ENCODE results near the gene MAP3K8. TPM values are rescaled to one million over a fixed set of nuclear protein-coding genes. Genes with fewer than 3 reads are reported as not detected.

The MAP3K8 gene
- total RNA-seq, 1 donor from 2014 or later, result 160 TPM

- H3K27me3 Mint-ChIP-seq, result no peaks in the 10 kb centered on the region
- no peak for ATAC-seq (ENCODE audit: low read depth)
Measured at GRCh38 chr10:30491204-30491915, 57.4 kb downstream of the MAP3K8 start.

GRCh38 chr10:30491916-30492515, 58.0 kb downstream of the MAP3K8 start:
- no peaks in the 10 kb centered on the region for H3K36me3 Mint-ChIP-seq (ENCODE audit: low read depth)
- ChIA-PET POLR2A (interaction anchor here (0.6 to 3.4 kb wide), 7 partner anchors 10 to 58 kb away, joined by 3 to 23 read pairs (median 11); partner anchors contain the start of gene MAP3K8), CTCF (interaction anchor here (1.1 to 1.6 kb wide), 2 partner anchors 42 to 78 kb away, joined by 4 to 6 read pairs; no protein-coding TSS in a partner anchor)
- H3K27me3 Mint-ChIP-seq, result no peaks in the 10 kb centered on the region
- no peak for ATAC-seq (ENCODE audit: low read depth)
- intact Hi-C loops (cut with micrococcal nuclease), result loop anchor here (5.0 kb wide), 1 partner anchor 35 kb away; no protein-coding TSS in a partner anchor
- peaks cover 95% of the 10 kb centered on the region for H3K4me1 Mint-ChIP-seq
- H3K9me3 Mint-ChIP-seq, result no peaks in the 10 kb centered on the region
- peak overlapping the region; percentile 86 for H3K27ac Mint-ChIP-seq
- TF ChIP-seq CTCF (IDR thresholded peaks at IDR 0.05), result no peak
- DNase-seq, result no peak
- peak overlapping the region; percentile 32 for H3K4me3 Mint-ChIP-seq

More at GRCh38 chr10:30491204-30491915, 57.4 kb downstream of the MAP3K8 start:
- no peak for TF ChIP-seq CTCF (IDR thresholded peaks at IDR 0.05)
- H3K27ac Mint-ChIP-seq, result peak overlapping the region; percentile 86
- ChIA-PET POLR2A (interaction anchor here (1.1 to 3.4 kb wide), 4 partner anchors 11 to 57 kb away, joined by 11 to 23 read pairs (median 19); partner anchors contain the start of gene MAP3K8), CTCF (interaction anchor here (1.6 kb wide), 1 partner anchor 77 kb away, joined by 4 read pairs; no protein-coding TSS in a partner anchor)
- no peaks in the 10 kb centered on the region for H3K36me3 Mint-ChIP-seq (ENCODE audit: low read depth)
- peaks cover 92% of the 10 kb centered on the region for H3K4me1 Mint-ChIP-seq
- no peak for DNase-seq
- H3K9me3 Mint-ChIP-seq, result no peaks in the 10 kb centered on the region
- peak overlapping the region; percentile 52 for H3K4me3 Mint-ChIP-seq
- intact Hi-C loops (cut with micrococcal nuclease), result loop anchor here (5.0 kb wide), 1 partner anchor 34 kb away; no protein-coding TSS in a partner anchor

GRCh38 chr10:30493609-30494530, 59.9 kb downstream of the MAP3K8 start:
- Mint-ChIP-seq H3K27ac (peak overlapping the region; percentile 84), H3K27me3 (no peaks in the 10 kb centered on the region), H3K4me3 (peak overlapping the region; percentile 70), H3K9me3 (no peaks in the 10 kb centered on the region), H3K36me3 (ENCODE audit: low read depth) (no peaks in the 10 kb centered on the region), H3K4me1 (peaks cover 98% of the 10 kb centered on the region)
- CTCF ChIA-PET, result interaction anchor here (0.9 to 1.3 kb wide), 6 partner anchors 11 to 81 kb away, joined by 3 to 5 read pairs (median 3); no protein-coding TSS in a partner anchor
- intact Hi-C loops (cut with micrococcal nuclease), result loop anchor here (1.0 to 5.0 kb wide), 5 partner anchors 8 to 60 kb away; partner anchors contain the start of gene MAP3K8
- DNase-seq (no peak), ATAC-seq (ENCODE audit: low read depth) (peak; percentile 53)
- TF ChIP-seq CTCF (IDR thresholded peaks at IDR 0.05), result no peak
- POLR2A ChIA-PET, result interaction anchor here (0.8 to 3.4 kb wide), 8 partner anchors 8 to 94 kb away, joined by 3 to 23 read pairs (median 5); partner anchors contain the start of gene MAP3K8

- intact Hi-C loops (cut with micrococcal nuclease), result loop anchor here (1.0 to 5.0 kb wide), 2 partner anchors 8 to 37 kb away; no protein-coding TSS in a partner anchor
- ChIA-PET POLR2A (interaction anchor here (1.7 kb wide), 1 partner anchor 11 kb away, joined by 6 read pairs; no protein-coding TSS in a partner anchor), CTCF (no interaction called here)
- Mint-ChIP-seq H3K27ac (peak overlapping the region; percentile 84), H3K9me3 (no peaks in the 10 kb centered on the region), H3K4me1 (peaks cover 94% of the 10 kb centered on the region), H3K36me3 (ENCODE audit: low read depth) (no peaks in the 10 kb centered on the region), H3K4me3 (peak overlapping the region; percentile 70), H3K27me3 (no peaks in the 10 kb centered on the region)
- no peak for DNase-seq
- ATAC-seq (ENCODE audit: low read depth), result no peak
- no peak for TF ChIP-seq CTCF (IDR thresholded peaks at IDR 0.05)
Measured at GRCh38 chr10:30494558-30494957, 60.6 kb downstream of the MAP3K8 start.

All from activated B cell treated with CpG ODN at 0.5 μM for 24 hours (primary cell).